ENCODE data around the gene GTF2I.
"Not testable (repeated sequence)": the region's sequence is repeated elsewhere in the genome, so short reads cannot be mapped to it uniquely, and the experiment has no call there.

GTF2I gene

DNA sequence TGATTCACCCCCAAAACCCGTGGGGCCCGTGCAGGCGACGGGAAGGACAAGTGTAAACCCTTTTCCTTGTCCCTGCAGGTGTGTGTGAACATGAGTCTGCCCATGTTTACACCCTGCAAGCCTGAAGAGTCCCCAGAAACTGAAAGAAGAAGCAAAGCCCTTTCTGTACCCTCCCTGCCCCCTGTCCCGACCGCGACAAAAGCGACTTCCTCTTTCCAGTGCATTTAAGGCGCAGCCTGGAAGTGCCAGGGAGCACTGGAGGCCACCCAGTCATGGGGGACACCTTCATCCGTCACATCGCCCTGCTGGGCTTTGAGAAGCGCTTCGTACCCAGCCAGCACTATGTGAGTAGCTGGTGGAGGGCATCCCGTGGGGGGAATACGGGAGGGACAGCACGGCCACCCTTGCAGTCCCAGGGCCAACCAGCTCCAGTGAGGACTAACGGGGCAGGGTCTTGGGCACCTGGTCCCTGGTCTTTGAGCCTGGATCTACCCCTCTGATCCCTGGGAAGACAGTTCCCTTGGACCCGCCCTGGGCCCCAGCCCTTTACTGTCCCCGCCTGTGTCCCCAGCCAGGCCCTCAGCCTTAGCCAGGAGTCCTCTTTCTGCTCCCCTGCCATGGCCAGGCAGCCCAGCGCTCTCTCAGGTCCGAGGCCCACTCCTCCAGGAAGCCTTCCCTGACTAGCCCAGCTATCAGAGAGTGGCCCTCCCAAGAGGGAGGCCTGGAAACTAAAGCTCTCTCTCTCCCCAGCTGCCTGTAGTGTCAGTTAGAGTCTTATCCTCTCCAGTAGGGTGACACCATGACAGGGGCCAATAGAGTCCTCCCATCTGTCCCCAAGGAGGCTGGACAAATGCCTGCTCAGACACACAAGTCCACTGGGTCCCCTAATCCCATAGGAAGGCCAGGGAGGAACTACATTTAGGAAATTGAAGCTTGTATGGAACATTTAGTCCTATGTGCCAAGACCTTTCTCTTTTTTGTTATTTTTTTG is 116.5 kb downstream of the GTF2I start, which contains the start of gene NCF1:
Gene NCF1 (plus strand): TSS at position 252 of the 991 bp plus-strand sequence. CDS start 21 bp downstream, at position 273.
- TF ChIP-seq, protein P1, sequence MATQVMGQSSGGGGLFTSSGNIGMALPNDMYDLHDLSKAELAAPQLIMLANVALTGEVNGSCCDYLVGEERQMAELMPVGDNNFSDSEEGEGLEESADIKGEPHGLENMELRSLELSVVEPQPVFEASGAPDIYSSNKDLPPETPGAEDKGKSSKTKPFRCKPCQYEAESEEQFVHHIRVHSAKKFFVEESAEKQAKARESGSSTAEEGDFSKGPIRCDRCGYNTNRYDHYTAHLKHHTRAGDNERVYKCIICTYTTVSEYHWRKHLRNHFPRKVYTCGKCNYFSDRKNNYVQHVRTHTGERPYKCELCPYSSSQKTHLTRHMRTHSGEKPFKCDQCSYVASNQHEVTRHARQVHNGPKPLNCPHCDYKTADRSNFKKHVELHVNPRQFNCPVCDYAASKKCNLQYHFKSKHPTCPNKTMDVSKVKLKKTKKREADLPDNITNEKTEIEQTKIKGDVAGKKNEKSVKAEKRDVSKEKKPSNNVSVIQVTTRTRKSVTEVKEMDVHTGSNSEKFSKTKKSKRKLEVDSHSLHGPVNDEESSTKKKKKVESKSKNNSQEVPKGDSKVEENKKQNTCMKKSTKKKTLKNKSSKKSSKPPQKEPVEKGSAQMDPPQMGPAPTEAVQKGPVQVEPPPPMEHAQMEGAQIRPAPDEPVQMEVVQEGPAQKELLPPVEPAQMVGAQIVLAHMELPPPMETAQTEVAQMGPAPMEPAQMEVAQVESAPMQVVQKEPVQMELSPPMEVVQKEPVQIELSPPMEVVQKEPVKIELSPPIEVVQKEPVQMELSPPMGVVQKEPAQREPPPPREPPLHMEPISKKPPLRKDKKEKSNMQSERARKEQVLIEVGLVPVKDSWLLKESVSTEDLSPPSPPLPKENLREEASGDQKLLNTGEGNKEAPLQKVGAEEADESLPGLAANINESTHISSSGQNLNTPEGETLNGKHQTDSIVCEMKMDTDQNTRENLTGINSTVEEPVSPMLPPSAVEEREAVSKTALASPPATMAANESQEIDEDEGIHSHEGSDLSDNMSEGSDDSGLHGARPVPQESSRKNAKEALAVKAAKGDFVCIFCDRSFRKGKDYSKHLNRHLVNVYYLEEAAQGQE (IDR thresholded peaks at IDR 0.05; ENCODE audit: insufficient read depth in 1 of 2, low read depth in 2 of 2, low read length in 2 of 2), result not testable (repeated sequence)
- not testable (repeated sequence) for TF ChIP-seq POLR2AphosphoS5 (IDR thresholded peaks at IDR 0.05; ENCODE audit: low read depth, low read length); FOXP2 (optimal IDR thresholded peaks at IDR 0.05; ENCODE audit: borderline replicate concordance, extremely low read depth, extremely low read length, insufficient read depth)
